Measurements from ENCODE around the gene SCYGR3. TPM values are rescaled to one million over a fixed set of nuclear protein-coding genes. Genes with fewer than 3 reads are reported as not detected.
"Not testable (repeated sequence)": the region's sequence is repeated elsewhere in the genome, so short reads cannot be mapped to it uniquely, and the experiment has no call there.

Gene SCYGR3
- total RNA-seq, 4 donors from 2014 or later = not detected

DNA sequence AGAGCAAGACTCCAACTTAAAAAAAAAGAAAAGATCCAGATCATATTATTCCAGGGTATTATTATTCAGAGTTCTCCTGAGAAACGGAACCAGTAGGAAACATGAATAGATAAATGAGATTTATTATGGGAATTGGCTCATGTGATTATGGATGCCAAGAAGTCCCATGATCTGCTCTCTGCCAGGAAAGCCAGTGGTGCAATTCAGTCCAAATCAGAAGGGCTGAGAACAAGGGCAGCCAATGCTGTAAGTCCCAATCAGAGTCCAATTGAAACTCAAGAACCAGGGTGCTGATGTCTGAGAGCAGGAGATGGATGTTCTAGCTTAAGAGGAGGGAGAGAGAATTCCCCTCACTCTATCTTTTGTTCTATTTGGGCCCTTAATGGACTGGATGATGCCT is 8.2 kb downstream of the SCYGR3 start:
- H3K4me3 ChIP-seq = no peak overlapping the region
- TF ChIP-seq POLR2A (IDR thresholded peaks at IDR 0.05) = no peak
- TF ChIP-seq, protein P1, sequence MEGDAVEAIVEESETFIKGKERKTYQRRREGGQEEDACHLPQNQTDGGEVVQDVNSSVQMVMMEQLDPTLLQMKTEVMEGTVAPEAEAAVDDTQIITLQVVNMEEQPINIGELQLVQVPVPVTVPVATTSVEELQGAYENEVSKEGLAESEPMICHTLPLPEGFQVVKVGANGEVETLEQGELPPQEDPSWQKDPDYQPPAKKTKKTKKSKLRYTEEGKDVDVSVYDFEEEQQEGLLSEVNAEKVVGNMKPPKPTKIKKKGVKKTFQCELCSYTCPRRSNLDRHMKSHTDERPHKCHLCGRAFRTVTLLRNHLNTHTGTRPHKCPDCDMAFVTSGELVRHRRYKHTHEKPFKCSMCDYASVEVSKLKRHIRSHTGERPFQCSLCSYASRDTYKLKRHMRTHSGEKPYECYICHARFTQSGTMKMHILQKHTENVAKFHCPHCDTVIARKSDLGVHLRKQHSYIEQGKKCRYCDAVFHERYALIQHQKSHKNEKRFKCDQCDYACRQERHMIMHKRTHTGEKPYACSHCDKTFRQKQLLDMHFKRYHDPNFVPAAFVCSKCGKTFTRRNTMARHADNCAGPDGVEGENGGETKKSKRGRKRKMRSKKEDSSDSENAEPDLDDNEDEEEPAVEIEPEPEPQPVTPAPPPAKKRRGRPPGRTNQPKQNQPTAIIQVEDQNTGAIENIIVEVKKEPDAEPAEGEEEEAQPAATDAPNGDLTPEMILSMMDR (IDR thresholded peaks at IDR 0.05) = no peak
- H3K36me3 ChIP-seq = no peaks in the 10 kb centered on the region
- H3K4me1 ChIP-seq = no peaks in the 10 kb centered on the region
- no peak for DNase-seq
- H3K27ac ChIP-seq = no peak overlapping the region
- H3K27me3 ChIP-seq = no peaks in the 10 kb centered on the region
- no peaks in the 10 kb centered on the region for H3K9me3 ChIP-seq

DNA sequence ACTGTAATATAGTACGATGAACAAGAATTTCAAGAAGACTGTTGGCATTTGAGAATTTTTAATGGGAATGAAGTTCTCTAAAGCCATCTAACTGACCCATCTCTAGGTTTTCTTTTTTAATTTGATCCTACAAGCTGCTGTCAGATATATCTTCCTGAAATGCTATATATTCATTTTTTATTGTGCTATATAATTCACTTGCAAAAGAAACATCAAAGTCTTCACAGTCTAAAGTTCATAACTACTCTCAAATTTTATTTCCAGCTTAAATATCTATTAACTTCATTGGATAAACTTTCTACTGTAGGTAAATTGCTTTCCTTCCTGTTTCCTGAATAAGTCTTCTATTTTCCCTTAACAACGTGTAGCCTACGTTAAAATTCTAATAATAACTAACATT is 12.3 kb downstream of the SCYGR3 start:
- TF ChIP-seq POLR2A (IDR thresholded peaks at IDR 0.05) = no peak
- TF ChIP-seq, protein P1 (IDR thresholded peaks at IDR 0.05) = no peak

DNA sequence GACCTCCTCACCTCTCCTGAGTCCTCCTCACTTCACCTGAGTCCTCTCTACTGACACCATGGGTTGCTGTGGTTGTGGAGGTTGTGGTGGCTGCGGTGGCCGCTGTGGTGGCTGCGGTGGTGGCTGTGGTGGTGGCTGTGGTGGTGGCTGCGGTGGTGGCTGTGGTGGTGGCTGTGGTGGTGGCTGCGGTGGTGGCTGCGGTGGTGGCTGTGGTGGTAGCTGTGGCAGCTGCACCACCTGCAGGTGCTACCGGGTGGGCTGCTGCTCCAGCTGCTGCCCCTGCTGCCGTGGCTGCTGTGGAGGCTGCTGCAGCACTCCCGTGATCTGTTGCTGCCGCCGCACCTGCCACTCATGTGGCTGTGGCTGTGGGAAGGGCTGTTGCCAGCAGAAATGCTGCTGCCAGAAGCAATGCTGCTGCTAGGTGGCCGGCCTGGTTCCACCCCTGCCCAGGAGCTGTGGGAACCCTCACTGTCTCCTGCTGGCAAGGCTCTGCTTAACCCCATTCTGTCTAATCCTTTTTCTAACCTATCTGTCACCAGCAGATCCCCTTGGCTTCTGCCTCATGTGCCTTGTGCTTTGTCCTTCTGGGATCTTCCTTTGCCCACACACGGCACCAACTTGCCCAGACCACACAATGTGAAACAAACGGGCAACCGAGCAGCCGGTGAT is 15.7 kb downstream of the SCYGR3 start, which contains the start of gene SCYGR2:
Gene SCYGR2, plus strand, starts transcription at position 59 of the 669 bp plus-strand sequence. Its CDS starts 0 bp downstream, at position 59.
- H3K4me1 ChIP-seq, H3K36me3 ChIP-seq, H3K27ac ChIP-seq, H3K9me3 ChIP-seq, H3K4me3 ChIP-seq, H3K27me3 ChIP-seq, DNase-seq: not testable (repeated sequence)

More for the DNA sequence above, 12.3 kb downstream of the SCYGR3 start:
- no peak overlapping the region for H3K4me3 ChIP-seq
- DNase-seq = no peak
- H3K4me1 ChIP-seq = no peaks in the 10 kb centered on the region
- no peaks in the 10 kb centered on the region for H3K36me3 ChIP-seq
- H3K27ac ChIP-seq = no peak overlapping the region
- no peaks in the 10 kb centered on the region for H3K27me3 ChIP-seq
- H3K9me3 ChIP-seq = no peaks in the 10 kb centered on the region

DNA sequence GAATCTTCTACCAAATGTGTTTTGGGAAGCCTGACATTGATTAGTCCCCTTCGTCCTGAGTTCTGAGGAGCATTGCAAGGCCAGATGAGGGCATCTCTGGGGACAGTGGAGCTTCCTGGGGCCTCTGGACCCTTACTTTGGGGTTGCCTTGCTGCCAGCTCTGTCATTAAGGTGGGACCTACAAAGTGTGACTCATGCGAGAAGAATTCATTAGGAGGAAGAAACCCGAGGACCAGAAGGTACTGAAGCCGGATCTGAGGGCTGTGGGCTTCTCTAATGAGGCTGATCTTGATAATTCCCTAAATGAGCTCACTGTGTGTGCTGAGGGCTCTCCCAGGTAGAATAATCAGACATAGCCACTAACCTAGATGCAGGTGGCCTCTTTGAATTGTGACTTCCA is 16.6 kb downstream of the SCYGR3 start:
- no peaks in the 10 kb centered on the region for H3K27me3 ChIP-seq
- no peak overlapping the region for H3K4me3 ChIP-seq
- no peaks in the 10 kb centered on the region for H3K36me3 ChIP-seq
- no peaks in the 10 kb centered on the region for H3K4me1 ChIP-seq
- no peak for DNase-seq
- TF ChIP-seq POLR2A (IDR thresholded peaks at IDR 0.05) = no peak
- TF ChIP-seq, protein P1 (IDR thresholded peaks at IDR 0.05) = no peak
- H3K9me3 ChIP-seq = no peaks in the 10 kb centered on the region
- H3K27ac ChIP-seq = no peak overlapping the region

DNA sequence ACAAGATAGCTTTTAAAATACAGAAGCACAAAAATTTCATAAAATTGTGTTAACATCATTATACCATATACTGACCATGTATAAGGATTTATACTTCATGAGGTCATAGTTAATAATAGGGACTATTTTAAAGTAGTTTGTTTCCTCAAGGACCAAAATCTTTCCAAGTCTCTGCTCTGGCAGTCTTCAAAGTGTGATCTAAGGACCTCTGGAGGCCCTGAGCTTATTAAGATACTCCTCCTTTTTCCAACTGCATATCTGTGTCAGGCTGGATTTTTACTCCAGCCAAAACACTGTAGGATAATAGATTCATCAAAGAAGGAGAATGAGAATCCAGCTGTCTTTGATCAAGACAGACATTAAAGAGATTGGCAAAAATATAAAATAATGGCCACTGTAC is 17.6 kb downstream of the SCYGR3 start:
- Histone ChIP-seq H3K27ac (no peak overlapping the region), H3K4me1 (no peaks in the 10 kb centered on the region), H3K36me3 (no peaks in the 10 kb centered on the region), H3K4me3 (no peak overlapping the region), H3K27me3 (no peaks in the 10 kb centered on the region), H3K9me3 (no peaks in the 10 kb centered on the region)
- no peak for DNase-seq
- TF ChIP-seq, protein P1 (IDR thresholded peaks at IDR 0.05) = no peak
- no peak for TF ChIP-seq POLR2A (IDR thresholded peaks at IDR 0.05)

DNA sequence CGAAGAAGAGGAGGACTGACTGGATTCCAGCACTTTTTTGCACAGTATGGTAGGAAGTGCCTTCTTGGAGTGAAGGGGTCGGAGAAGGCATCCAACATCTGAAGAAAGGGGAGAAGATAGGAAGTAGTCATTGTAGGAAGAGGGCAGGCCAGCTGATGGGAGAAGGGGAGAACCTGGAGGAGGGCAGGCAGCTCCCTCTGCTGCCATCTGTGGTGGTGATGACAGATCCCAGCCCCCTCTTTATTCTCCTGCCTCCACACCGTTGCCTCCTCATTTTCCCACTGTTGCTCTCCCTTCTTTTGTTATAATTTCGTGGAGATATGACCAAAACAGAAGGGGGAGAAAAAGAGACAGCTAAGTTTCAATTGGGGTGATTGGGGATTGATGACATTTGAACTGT is 18.8 kb downstream of the SCYGR3 start:
- no peak overlapping the region for H3K27ac ChIP-seq
- H3K27me3 ChIP-seq = no peaks in the 10 kb centered on the region
- no peaks in the 10 kb centered on the region for H3K9me3 ChIP-seq
- no peak overlapping the region for H3K4me3 ChIP-seq
- no peak for DNase-seq
- no peaks in the 10 kb centered on the region for H3K4me1 ChIP-seq
- no peaks in the 10 kb centered on the region for H3K36me3 ChIP-seq
- TF ChIP-seq, protein P1 (IDR thresholded peaks at IDR 0.05) = no peak
- TF ChIP-seq POLR2A (IDR thresholded peaks at IDR 0.05) = no peak

All from Peyer's patch (tissue), 4 donors.